ENCODE data around the gene BOC.

DNA sequence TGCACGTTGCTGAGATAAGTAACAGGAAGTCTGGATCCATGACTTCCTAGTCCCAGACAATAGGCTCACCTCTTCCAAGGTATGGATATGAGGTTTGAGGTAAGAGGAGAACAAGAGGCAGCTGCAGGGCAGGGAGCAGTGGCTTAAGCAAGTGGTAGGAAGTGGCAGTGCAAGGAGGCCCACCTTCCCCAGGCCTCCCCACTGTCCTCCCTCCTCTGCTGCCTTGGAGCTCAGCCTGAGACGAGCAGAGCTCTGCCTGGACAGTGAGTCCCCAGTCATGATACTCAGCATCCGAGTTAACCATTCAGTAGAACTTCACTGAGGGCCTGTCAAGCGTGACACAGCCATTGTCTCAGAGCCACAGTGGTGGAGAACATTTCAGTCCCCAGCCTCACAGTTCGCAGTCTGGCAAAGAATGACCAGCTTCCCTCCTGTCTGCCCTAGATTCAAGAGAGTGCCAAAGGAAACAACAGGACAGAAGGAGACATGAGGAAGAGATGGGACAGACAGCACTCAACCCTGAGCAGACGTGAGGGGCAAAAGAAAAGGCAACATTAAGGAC, 41.4 kb upstream of the BOC start:
- TF ChIP-seq POLR2A (IDR thresholded peaks at IDR 0.05) = no peak
- TF ChIP-seq, protein P1, sequence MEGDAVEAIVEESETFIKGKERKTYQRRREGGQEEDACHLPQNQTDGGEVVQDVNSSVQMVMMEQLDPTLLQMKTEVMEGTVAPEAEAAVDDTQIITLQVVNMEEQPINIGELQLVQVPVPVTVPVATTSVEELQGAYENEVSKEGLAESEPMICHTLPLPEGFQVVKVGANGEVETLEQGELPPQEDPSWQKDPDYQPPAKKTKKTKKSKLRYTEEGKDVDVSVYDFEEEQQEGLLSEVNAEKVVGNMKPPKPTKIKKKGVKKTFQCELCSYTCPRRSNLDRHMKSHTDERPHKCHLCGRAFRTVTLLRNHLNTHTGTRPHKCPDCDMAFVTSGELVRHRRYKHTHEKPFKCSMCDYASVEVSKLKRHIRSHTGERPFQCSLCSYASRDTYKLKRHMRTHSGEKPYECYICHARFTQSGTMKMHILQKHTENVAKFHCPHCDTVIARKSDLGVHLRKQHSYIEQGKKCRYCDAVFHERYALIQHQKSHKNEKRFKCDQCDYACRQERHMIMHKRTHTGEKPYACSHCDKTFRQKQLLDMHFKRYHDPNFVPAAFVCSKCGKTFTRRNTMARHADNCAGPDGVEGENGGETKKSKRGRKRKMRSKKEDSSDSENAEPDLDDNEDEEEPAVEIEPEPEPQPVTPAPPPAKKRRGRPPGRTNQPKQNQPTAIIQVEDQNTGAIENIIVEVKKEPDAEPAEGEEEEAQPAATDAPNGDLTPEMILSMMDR (IDR thresholded peaks at IDR 0.05 in 4 of 5, conservative IDR thresholded peaks at IDR 0.05 in 1 of 5) = no peak
